ENCODE measurements around the gene SLC7A9.

SLC7A9 gene

GRCh38 chr19:32901504-32902161, 32.1 kb upstream of the SLC7A9 start:
- Histone ChIP-seq H3K4me3 (ENCODE audit: low read depth, low read length) (no peak overlapping the region), H3K4me1 (no peaks in the 10 kb centered on the region), H3K36me3 (no peaks in the 10 kb centered on the region), H3K9me3 (no peaks in the 10 kb centered on the region), H3K27me3 (no peaks in the 10 kb centered on the region)
- no peak for TF ChIP-seq CTCF (IDR thresholded peaks at IDR 0.05; ENCODE audit: low read depth, low read length)
- DNase-seq = no peak

GRCh38 chr19:32896516-32897214, 27.1 kb upstream of the SLC7A9 start:
- TF ChIP-seq CTCF (IDR thresholded peaks at IDR 0.05; ENCODE audit: low read depth, low read length) = no peak
- no peak for DNase-seq
- no peaks in the 10 kb centered on the region for H3K27me3 ChIP-seq
- H3K9me3 ChIP-seq = no peaks in the 10 kb centered on the region
- H3K4me1 ChIP-seq = no peaks in the 10 kb centered on the region
- no peaks in the 10 kb centered on the region for H3K36me3 ChIP-seq
- H3K4me3 ChIP-seq (ENCODE audit: low read depth, low read length) = no peak overlapping the region

- no peak overlapping the region for H3K4me3 ChIP-seq (ENCODE audit: low read depth, low read length)
- H3K27me3 ChIP-seq = no peaks in the 10 kb centered on the region
- no peak for DNase-seq
- H3K4me1 ChIP-seq = no peaks in the 10 kb centered on the region
- no peaks in the 10 kb centered on the region for H3K36me3 ChIP-seq
- no peaks in the 10 kb centered on the region; the same call in 1 of the 2 replicates for H3K9me3 ChIP-seq
- no peak for TF ChIP-seq CTCF (IDR thresholded peaks at IDR 0.05; ENCODE audit: low read depth, low read length)
Observed at GRCh38 chr19:32895384-32895783, 25.8 kb upstream of the SLC7A9 start.

- DNase-seq = no peak
- H3K27me3 ChIP-seq = no peaks in the 10 kb centered on the region
- no peak overlapping the region for H3K4me3 ChIP-seq (ENCODE audit: low read depth, low read length)
- H3K4me1 ChIP-seq = no peaks in the 10 kb centered on the region
- TF ChIP-seq CTCF (IDR thresholded peaks at IDR 0.05; ENCODE audit: low read depth, low read length) = no peak
- H3K36me3 ChIP-seq = no peaks in the 10 kb centered on the region
- H3K9me3 ChIP-seq = no peaks in the 10 kb centered on the region; the same call in 1 of the 2 replicates
Observed at GRCh38 chr19:32891609-32892008, 22.0 kb upstream of the SLC7A9 start.

- Histone ChIP-seq H3K9me3 (no peaks in the 10 kb centered on the region; the same call in 1 of the 2 replicates), H3K4me1 (no peaks in the 10 kb centered on the region), H3K4me3 (ENCODE audit: low read depth, low read length) (no peak overlapping the region), H3K36me3 (no peaks in the 10 kb centered on the region), H3K27me3 (no peaks in the 10 kb centered on the region)
- TF ChIP-seq CTCF (IDR thresholded peaks at IDR 0.05; ENCODE audit: low read depth, low read length) = no peak
- no peak for DNase-seq
Observed at GRCh38 chr19:32890841-32891240, 21.3 kb upstream of the SLC7A9 start.

- no peaks in the 10 kb centered on the region for H3K36me3 ChIP-seq
- H3K9me3 ChIP-seq = no peaks in the 10 kb centered on the region; the same call in 1 of the 2 replicates
- no peaks in the 10 kb centered on the region for H3K27me3 ChIP-seq
- no peak overlapping the region for H3K4me3 ChIP-seq (ENCODE audit: low read depth, low read length)
- no peaks in the 10 kb centered on the region for H3K4me1 ChIP-seq
- DNase-seq = no peak
- no peak for TF ChIP-seq CTCF (IDR thresholded peaks at IDR 0.05; ENCODE audit: low read depth, low read length)
Observed at GRCh38 chr19:32890326-32890725, 20.8 kb upstream of the SLC7A9 start.
